AG04450 (cell line): ENCODE measurements around the gene KRTAP4-8. TPM values are rescaled to one million over a fixed set of nuclear protein-coding genes. Genes with fewer than 3 reads are reported as not detected.
"Not testable (repeated sequence)": the region's sequence is repeated elsewhere in the genome, so short reads cannot be mapped to it uniquely, and the experiment has no call there.

ENCODE experiments used
- CTCF ChIA-PET: fragments of 300-600, 350-600 bp; formaldehyde crosslinking; extraction: SDS; loops from one replicate; lab custom pipeline; 2022; ENCODE audit warnings: antibody characterized with exemption, inconsistent platforms; lab: Charles Lee
- POLR2A ChIA-PET: fragments of 350-600 bp; formaldehyde crosslinking; extraction: SDS; loops from one replicate; lab custom pipeline; 2021; ENCODE audit warnings: antibody characterized with exemption, inconsistent platforms; lab: Yijun Ruan, JAX
- DNase-seq: peaks from one replicate; pipeline ENCODE4 v3.0.0-alpha.2; 2011; ENCODE audit warnings: low read depth, low spot score
- H3K27ac ChIP-seq: one replicate; pipeline ENCODE4 v1.5.1; 2012; ENCODE audit warnings: low read depth, low read length, control low read depth
- H3K27me3 ChIP-seq: one replicate; pipeline ENCODE4 v1.6.0; 2012; ENCODE audit warnings: low read length; ENCODE audit not compliant: control insufficient read depth, insufficient read depth
- H3K4me3 ChIP-seq: 2 replicates; pipeline ENCODE4 v1.5.1; 2011; ENCODE audit warnings: mild to moderate bottlenecking, low read depth, low read length, control low read depth
- H3K9me3 ChIP-seq: 2 replicates; pipeline ENCODE4 v1.5.1; 2012; ENCODE audit warnings: low read length; ENCODE audit not compliant: control insufficient read depth, insufficient read depth
- polyA plus RNA-seq: library from polyadenylated mRNA; depleted of rRNA; stranded (reverse); fragments of >200 nt; gene quantifications from 2 replicates; pipeline ENCODE4 v1.2.3, GENCODE V29; 2011
- TF ChIP-seq, protein P1 (sequence below): IDR thresholded peaks from 2 replicates; pipeline ENCODE4 v1.5.1; 2011; ENCODE audit warnings: low read depth, low read length, control low read depth, inconsistent platforms

KRTAP4-8 gene
- polyA plus RNA-seq, 1 experiment: not detected

DNA sequence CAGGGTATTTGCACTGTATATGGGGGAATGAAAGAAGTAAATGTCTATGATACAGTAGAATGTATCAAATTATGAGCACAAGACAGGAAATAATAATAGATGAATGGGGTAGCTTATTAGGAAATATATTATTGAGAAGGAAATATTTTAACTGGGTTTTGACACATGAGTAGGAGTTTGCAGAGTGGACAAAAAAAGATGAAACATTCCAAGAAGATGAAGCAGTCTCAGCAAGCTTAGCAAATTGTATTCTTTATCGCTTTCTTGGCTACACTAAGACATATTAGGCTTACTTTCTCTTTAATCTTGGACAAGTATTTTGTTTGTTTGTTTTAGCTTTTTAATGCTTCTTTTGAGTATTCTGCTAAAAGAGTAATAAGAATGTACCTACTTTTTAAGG is 6.0 kb upstream of the KRTAP4-8 start:
- TF ChIP-seq, protein P1, sequence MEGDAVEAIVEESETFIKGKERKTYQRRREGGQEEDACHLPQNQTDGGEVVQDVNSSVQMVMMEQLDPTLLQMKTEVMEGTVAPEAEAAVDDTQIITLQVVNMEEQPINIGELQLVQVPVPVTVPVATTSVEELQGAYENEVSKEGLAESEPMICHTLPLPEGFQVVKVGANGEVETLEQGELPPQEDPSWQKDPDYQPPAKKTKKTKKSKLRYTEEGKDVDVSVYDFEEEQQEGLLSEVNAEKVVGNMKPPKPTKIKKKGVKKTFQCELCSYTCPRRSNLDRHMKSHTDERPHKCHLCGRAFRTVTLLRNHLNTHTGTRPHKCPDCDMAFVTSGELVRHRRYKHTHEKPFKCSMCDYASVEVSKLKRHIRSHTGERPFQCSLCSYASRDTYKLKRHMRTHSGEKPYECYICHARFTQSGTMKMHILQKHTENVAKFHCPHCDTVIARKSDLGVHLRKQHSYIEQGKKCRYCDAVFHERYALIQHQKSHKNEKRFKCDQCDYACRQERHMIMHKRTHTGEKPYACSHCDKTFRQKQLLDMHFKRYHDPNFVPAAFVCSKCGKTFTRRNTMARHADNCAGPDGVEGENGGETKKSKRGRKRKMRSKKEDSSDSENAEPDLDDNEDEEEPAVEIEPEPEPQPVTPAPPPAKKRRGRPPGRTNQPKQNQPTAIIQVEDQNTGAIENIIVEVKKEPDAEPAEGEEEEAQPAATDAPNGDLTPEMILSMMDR: no peak
- Histone ChIP-seq H3K4me3 (no peak overlapping the region), H3K27ac (no peak overlapping the region), H3K9me3 (no peaks in the 10 kb centered on the region), H3K27me3 (no peaks in the 10 kb centered on the region)
- ChIA-PET POLR2A (no interaction called here), CTCF (interaction anchor here (0.6 kb wide), 1 partner anchor 545 kb away, joined by 3 read pairs; no protein-coding TSS in a partner anchor)
- DNase-seq: no peak

DNA sequence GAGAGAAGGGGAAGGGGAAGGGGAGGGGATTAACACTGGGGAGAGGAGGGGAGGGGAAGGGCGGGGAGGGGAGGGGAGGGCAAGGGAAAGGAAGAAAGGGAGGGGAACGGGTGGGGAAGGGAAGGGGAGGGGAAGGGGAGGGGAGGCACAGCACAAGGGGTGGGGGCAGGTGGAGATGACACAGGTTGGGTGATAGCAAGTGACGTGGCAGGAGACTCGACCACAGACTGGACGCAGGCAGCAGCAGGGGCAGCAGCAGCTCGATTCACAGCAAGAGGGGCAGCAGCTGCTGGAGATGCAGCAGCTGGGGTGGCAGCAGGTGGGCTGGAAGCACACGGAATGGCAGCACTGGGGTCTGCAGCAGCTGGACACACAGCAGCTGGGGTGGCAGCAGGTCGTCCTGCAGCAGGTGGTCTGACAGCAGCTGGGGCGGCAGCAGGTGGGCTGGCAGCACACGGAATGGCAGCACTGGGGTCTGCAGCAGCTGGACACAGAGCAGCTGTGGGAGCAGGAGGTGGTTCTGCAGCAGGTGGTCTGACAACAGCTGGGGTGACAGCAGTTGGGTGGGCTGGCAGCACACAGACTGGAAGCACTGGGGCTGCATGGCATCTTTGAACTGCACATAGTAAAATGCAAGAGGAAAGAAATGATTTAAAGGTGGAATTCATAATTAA is 3.8 kb upstream of the KRTAP4-8 start, which contains the start of gene KRTAP4-16:
Gene KRTAP4-16, minus strand, starts transcription at position 624 of the 674 bp plus-strand sequence. Its CDS starts 0 bp downstream, at position 624.
- POLR2A ChIA-PET: no interaction called here
- no peaks in the 10 kb centered on the region for H3K9me3 ChIP-seq

DNA sequence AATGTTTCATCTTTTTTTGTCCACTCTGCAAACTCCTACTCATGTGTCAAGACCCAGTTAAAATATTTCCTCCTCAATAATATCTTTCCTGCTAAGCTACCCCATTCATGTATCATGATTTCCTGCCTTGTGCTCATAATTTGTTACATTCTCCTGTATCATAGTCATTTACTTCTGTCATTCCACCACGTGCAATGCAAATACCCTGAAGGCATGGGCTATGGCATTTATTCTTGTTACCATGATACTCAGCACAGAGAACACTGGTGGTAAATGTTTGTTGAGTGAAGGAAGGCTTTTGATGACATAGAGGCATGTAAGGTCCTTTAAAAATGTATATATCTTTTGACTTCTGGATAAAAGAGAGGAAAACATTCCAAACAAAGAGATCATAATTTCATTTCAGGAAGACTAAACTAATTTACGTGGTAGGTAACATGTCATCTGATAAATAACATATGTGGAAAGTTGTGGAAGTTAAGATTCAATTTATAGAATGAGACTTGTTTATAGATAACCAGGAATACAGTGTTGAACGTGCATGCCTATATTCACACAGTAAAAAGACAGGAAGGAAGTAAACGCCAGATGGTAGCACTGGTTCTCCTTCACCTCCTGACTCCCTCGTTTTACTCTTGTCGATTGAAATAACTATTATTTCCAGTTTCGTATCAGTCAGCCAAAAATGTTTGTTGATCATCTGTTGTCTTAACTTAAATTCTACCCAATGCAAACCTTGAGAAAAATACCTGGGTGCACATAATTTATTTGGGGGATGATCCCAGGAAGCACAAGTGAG is 1.9 kb upstream of the KRTAP4-8 start:
- H3K9me3 ChIP-seq, H3K27ac ChIP-seq, H3K4me3 ChIP-seq, CTCF ChIA-PET, POLR2A ChIA-PET, H3K27me3 ChIP-seq: not testable (repeated sequence)
- DNase-seq: peak; percentile 10

More for the DNA sequence above, 3.8 kb upstream of the KRTAP4-8 start, which contains the start of gene KRTAP4-16:
- H3K27me3 ChIP-seq: no peaks in the 10 kb centered on the region
- TF ChIP-seq, protein P1: no peak
- H3K27ac ChIP-seq: no peak within 1 kb of the TSS
- no peak for DNase-seq
- no peak within 1 kb of the TSS for H3K4me3 ChIP-seq
- CTCF ChIA-PET: interaction anchor here (0.6 kb wide), 1 partner anchor 127 kb away, joined by 4 read pairs; no protein-coding TSS in a partner anchor

DNA sequence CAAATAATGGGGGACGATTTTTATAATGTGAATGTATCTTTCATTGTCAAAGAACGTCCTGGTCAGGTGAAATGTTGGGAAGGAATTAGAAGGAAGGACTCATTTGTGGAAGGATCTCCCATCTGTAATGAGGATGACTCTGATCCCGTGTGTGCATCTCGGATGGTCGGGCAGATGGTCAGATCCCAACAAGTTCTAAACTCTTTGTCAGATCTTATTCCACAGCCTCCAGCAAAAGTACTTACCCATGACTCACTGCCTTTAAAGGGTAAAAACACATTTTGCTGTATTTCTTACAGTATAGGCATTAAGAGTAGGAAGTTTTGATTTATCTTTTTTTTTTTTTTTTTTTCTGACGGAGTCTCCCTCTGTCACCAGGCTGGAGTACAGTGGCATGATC is 539 bp upstream of the KRTAP4-8 start:
- no peak for DNase-seq
- H3K4me3 ChIP-seq: no peak overlapping the region
- no peak overlapping the region for H3K27ac ChIP-seq
- TF ChIP-seq, protein P1: no peak
- ChIA-PET POLR2A (no interaction called here), CTCF (no interaction called here)
- no peaks in the 10 kb centered on the region for H3K9me3 ChIP-seq
- no peaks in the 10 kb centered on the region for H3K27me3 ChIP-seq

DNA sequence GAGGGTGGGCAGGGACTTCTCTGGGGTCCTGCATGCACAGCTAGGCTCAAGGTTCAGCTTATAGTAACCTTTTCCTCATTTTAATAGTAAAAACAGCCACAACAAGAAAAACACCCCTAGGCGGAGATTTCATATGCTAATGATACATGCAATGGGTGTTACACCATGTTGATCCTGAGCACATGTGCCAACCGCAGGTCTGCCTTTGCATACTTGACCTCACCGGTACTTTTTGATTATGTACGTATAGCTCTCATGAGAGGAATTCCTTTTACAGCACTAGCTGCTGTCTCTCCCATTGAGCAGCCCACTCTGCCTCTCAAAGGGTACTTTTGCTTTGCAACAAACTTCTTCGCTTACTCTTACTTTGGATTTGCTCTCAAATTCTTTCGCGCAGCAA is 1.9 kb downstream of the KRTAP4-8 start:
- H3K9me3 ChIP-seq: no peaks in the 10 kb centered on the region
- no peak overlapping the region for H3K27ac ChIP-seq
- TF ChIP-seq, protein P1: no peak
- no peak overlapping the region for H3K4me3 ChIP-seq
- no peaks in the 10 kb centered on the region for H3K27me3 ChIP-seq
- ChIA-PET CTCF (no interaction called here), POLR2A (no interaction called here)
- DNase-seq: no peak

DNA sequence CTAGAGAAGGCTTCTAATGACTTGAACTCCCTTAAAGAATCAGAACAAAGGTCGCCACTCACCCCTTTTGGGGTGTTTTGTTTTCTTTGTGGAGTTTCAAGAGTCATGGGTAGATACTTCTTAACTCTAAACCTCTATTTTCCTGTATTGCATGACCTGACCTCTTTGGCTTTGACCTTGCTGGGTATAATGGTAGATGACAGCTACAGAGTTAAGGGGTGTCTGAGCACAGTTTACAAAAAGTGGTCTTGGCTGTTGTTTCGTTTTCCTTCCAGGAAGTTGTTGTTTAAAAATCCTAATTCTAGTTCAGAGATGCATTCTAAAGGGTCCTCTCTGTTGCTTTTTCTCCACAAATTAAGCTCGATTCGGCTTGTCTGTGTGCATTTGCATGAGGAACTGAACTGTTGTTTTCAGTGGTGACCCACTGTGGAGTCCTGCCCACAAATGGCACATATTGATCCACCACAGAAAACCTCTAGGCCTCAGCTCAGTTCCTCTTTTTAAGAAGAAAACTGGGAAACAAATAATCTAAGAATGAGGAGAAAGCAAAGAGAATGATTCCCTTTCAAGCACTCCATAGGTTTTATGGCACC is 9.1 kb downstream of the KRTAP4-8 start:
- POLR2A ChIA-PET, H3K27ac ChIP-seq, DNase-seq, H3K4me3 ChIP-seq, H3K27me3 ChIP-seq, H3K9me3 ChIP-seq: not testable (repeated sequence)
- CTCF ChIA-PET: interaction anchor here (0.7 kb wide), 1 partner anchor 9 kb away, joined by 4 read pairs; no protein-coding TSS in a partner anchor

DNA sequence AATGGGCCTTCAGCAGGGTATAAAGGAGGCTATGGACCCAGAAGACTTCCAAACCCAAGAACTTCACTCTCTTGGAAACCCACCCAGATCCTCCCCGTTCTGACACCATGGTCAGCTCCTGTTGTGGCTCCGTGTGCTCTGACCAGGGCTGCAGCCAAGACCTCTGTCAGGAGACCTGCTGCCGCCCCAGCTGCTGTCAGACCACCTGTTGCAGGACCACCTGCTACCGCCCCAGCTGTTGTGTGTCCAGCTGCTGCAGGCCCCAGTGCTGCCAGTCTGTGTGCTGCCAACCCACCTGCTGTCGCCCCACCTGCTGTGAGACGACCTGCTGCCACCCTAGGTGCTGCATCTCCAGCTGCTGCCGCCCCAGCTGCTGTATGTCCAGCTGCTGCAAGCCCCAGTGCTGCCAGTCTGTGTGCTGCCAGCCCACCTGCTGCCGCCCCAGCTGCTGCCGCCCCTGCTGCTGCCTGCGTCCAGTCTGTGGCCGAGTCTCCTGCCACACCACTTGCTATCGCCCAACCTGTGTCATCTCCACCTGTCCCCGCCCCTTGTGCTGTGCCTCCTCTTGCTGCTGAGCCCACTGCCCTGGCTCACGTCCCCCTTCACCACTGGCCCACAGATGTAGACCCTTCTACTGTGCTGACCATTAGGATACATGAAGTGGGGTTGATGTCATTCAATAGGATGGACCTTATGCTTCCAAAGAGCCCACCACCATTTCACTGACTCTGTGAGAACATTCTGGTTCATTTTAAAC is 13.7 kb downstream of the KRTAP4-8 start, which contains the start of gene KRTAP4-7:
Gene KRTAP4-7, plus strand, starts transcription at position 51 of the 757 bp plus-strand sequence. Its CDS starts 57 bp downstream, at position 108.
- H3K9me3 ChIP-seq, H3K4me3 ChIP-seq, DNase-seq, H3K27me3 ChIP-seq, POLR2A ChIA-PET, CTCF ChIA-PET, H3K27ac ChIP-seq: not testable (repeated sequence)
